ENCODE measurements around the gene EVX2.

The EVX2 gene

GRCh38 chr2:176096986-176097819 lies 13.4 kb upstream of the EVX2 start:
- peak; percentile 92 for DNase-seq (ENCODE audit: low read depth, low spot score)
- H3K9me3 ChIP-seq (ENCODE audit: insufficient read depth, low read length): peaks cover 58% of the 10 kb centered on the region; the same call in 1 of the 2 replicates
- H3K4me1 ChIP-seq (ENCODE audit: insufficient read depth, insufficient read length): peaks cover 8% of the 10 kb centered on the region
- peak overlapping the region; percentile 41 for H3K4me3 ChIP-seq (ENCODE audit: insufficient read length, low read depth)
- H3K36me3 ChIP-seq (ENCODE audit: insufficient read depth, insufficient read length, low read length): peaks cover 10% of the 10 kb centered on the region
- H3K9ac ChIP-seq (ENCODE audit: insufficient read length, low read depth): peak overlapping the region; percentile 72
- no peak for TF ChIP-seq SUZ12 (IDR thresholded peaks at IDR 0.05; ENCODE audit: extremely low read depth, insufficient read depth, insufficient read length)
- TF ChIP-seq YY1 (IDR thresholded peaks at IDR 0.05; ENCODE audit: insufficient read depth, insufficient read length): no peak
- H3K27me3 ChIP-seq (ENCODE audit: insufficient read depth, insufficient read length): peaks cover 76% of the 10 kb centered on the region

GRCh38 chr2:176096243-176096985 lies 12.7 kb upstream of the EVX2 start:
- TF ChIP-seq ZNF274 (IDR thresholded peaks at IDR 0.05; ENCODE audit: low read depth, low read length): no peak
- no peak for TF ChIP-seq YY1 (IDR thresholded peaks at IDR 0.05; ENCODE audit: insufficient read depth, insufficient read length)
- TF ChIP-seq SUZ12 (IDR thresholded peaks at IDR 0.05; ENCODE audit: extremely low read depth, insufficient read depth, insufficient read length): no peak
- Histone ChIP-seq H3K9me3 (ENCODE audit: insufficient read depth, low read length) (peaks cover 60% of the 10 kb centered on the region; the same call in 1 of the 2 replicates), H3K4me1 (ENCODE audit: insufficient read depth, insufficient read length) (peaks cover 8% of the 10 kb centered on the region), H3K4me3 (ENCODE audit: insufficient read length, low read depth) (peak overlapping the region; percentile 41), H3K27me3 (ENCODE audit: insufficient read depth, insufficient read length) (peaks cover 76% of the 10 kb centered on the region), H3K36me3 (ENCODE audit: insufficient read depth, insufficient read length, low read length) (peaks cover 10% of the 10 kb centered on the region), H3K9ac (ENCODE audit: insufficient read length, low read depth) (peak overlapping the region; percentile 14)
- no peak for DNase-seq (ENCODE audit: low read depth, low spot score)

GRCh38 chr2:176095421-176095820 lies 11.7 kb upstream of the EVX2 start:
- H3K4me1 ChIP-seq (ENCODE audit: insufficient read depth, insufficient read length): peaks cover 8% of the 10 kb centered on the region
- H3K4me3 ChIP-seq (ENCODE audit: insufficient read length, low read depth): no peak overlapping the region
- H3K9me3 ChIP-seq (ENCODE audit: insufficient read depth, low read length): peaks cover 54% of the 10 kb centered on the region; the same call in 1 of the 2 replicates
- no peak for TF ChIP-seq YY1 (IDR thresholded peaks at IDR 0.05; ENCODE audit: insufficient read depth, insufficient read length)
- no peak for TF ChIP-seq ZNF274 (IDR thresholded peaks at IDR 0.05; ENCODE audit: low read depth, low read length)
- no peak for TF ChIP-seq SUZ12 (IDR thresholded peaks at IDR 0.05; ENCODE audit: extremely low read depth, insufficient read depth, insufficient read length)
- H3K9ac ChIP-seq (ENCODE audit: insufficient read length, low read depth): no peak overlapping the region
- H3K27me3 ChIP-seq (ENCODE audit: insufficient read depth, insufficient read length): peaks cover 76% of the 10 kb centered on the region
- no peak for DNase-seq (ENCODE audit: low read depth, low spot score)
- peaks cover 10% of the 10 kb centered on the region for H3K36me3 ChIP-seq (ENCODE audit: insufficient read depth, insufficient read length, low read length)

- no peak overlapping the region for H3K9ac ChIP-seq (ENCODE audit: insufficient read length, low read depth)
- peaks cover 10% of the 10 kb centered on the region for H3K36me3 ChIP-seq (ENCODE audit: insufficient read depth, insufficient read length, low read length)
- peaks cover 8% of the 10 kb centered on the region for H3K4me1 ChIP-seq (ENCODE audit: insufficient read depth, insufficient read length)
- TF ChIP-seq YY1 (IDR thresholded peaks at IDR 0.05; ENCODE audit: insufficient read depth, insufficient read length): no peak
- no peak for TF ChIP-seq ZNF274 (IDR thresholded peaks at IDR 0.05; ENCODE audit: low read depth, low read length)
- TF ChIP-seq SUZ12 (IDR thresholded peaks at IDR 0.05; ENCODE audit: extremely low read depth, insufficient read depth, insufficient read length): no peak
- no peak overlapping the region for H3K4me3 ChIP-seq (ENCODE audit: insufficient read length, low read depth)
- peaks cover 43% of the 10 kb centered on the region; the same call in 1 of the 2 replicates for H3K9me3 ChIP-seq (ENCODE audit: insufficient read depth, low read length)
- peaks cover 76% of the 10 kb centered on the region for H3K27me3 ChIP-seq (ENCODE audit: insufficient read depth, insufficient read length)
- no peak for DNase-seq (ENCODE audit: low read depth, low spot score)
Observed at GRCh38 chr2:176094349-176094748, 10.6 kb upstream of the EVX2 start.

GRCh38 chr2:176093898-176094249 lies 10.1 kb upstream of the EVX2 start:
- no peak for DNase-seq (ENCODE audit: low read depth, low spot score)
- TF ChIP-seq SUZ12 (IDR thresholded peaks at IDR 0.05; ENCODE audit: extremely low read depth, insufficient read depth, insufficient read length) (no peak), YY1 (IDR thresholded peaks at IDR 0.05; ENCODE audit: insufficient read depth, insufficient read length) (no peak), ZNF274 (IDR thresholded peaks at IDR 0.05; ENCODE audit: low read depth, low read length) (no peak)
- Histone ChIP-seq H3K4me3 (ENCODE audit: insufficient read length, low read depth) (peak overlapping the region; percentile 77), H3K4me1 (ENCODE audit: insufficient read depth, insufficient read length) (peaks cover 6% of the 10 kb centered on the region), H3K27me3 (ENCODE audit: insufficient read depth, insufficient read length) (peaks cover 76% of the 10 kb centered on the region), H3K9me3 (ENCODE audit: insufficient read depth, low read length) (peaks cover 39% of the 10 kb centered on the region; the same call in 1 of the 2 replicates), H3K36me3 (ENCODE audit: insufficient read depth, insufficient read length, low read length) (peaks cover 10% of the 10 kb centered on the region), H3K9ac (ENCODE audit: insufficient read length, low read depth) (peak overlapping the region; percentile 82)

- Histone ChIP-seq H3K4me3 (ENCODE audit: insufficient read length, low read depth) (peak overlapping the region; percentile 77), H3K36me3 (ENCODE audit: insufficient read depth, insufficient read length, low read length) (peaks cover 10% of the 10 kb centered on the region), H3K4me1 (ENCODE audit: insufficient read depth, insufficient read length) (peaks cover 6% of the 10 kb centered on the region), H3K9ac (ENCODE audit: insufficient read length, low read depth) (peak overlapping the region; percentile 82), H3K9me3 (ENCODE audit: insufficient read depth, low read length) (peaks cover 37% of the 10 kb centered on the region; the same call in 1 of the 2 replicates), H3K27me3 (ENCODE audit: insufficient read depth, insufficient read length) (peaks cover 76% of the 10 kb centered on the region)
- DNase-seq (ENCODE audit: low read depth, low spot score): no peak
- TF ChIP-seq ZNF274 (IDR thresholded peaks at IDR 0.05; ENCODE audit: low read depth, low read length): no peak
Observed at GRCh38 chr2:176093145-176093897, 9.6 kb upstream of the EVX2 start.

All from NT2/D1 (cell line).